H9 (cell line): ENCODE results near the gene FBLN2. TPM values are rescaled to one million over a fixed set of nuclear protein-coding genes. Genes with fewer than 3 reads are reported as not detected.

Source experiments
- DNase-seq: peaks from one replicate; pipeline ENCODE4 v3.0.0-alpha.2; 2017
- H2AFZ ChIP-seq: one replicate; pipeline ENCODE4 v1.6.1; 2013; ENCODE audit warnings: mild to moderate bottlenecking, low read length, control low read depth, moderate library complexity
- H2AK5ac ChIP-seq: 2 replicates; pipeline ENCODE4 v1.6.1; 2013; ENCODE audit warnings: low read length, control low read depth, mixed read lengths; ENCODE audit not compliant: insufficient read length
- H2BK120ac ChIP-seq: one replicate; pipeline ENCODE4 v1.6.1; 2013; ENCODE audit warnings: low read depth, mild to moderate bottlenecking, low read length, control low read depth, inconsistent platforms; ENCODE audit not compliant: poor library complexity, severe bottlenecking
- H2BK12ac ChIP-seq: 2 replicates; pipeline ENCODE4 v1.6.1; 2013; ENCODE audit warnings: low read length, control low read depth, mixed read lengths, low read depth; ENCODE audit not compliant: insufficient read length
- H2BK15ac ChIP-seq: 2 replicates; pipeline ENCODE4 v1.6.1; 2013; ENCODE audit warnings: low read depth, low read length, control low read depth
- H2BK20ac ChIP-seq: one replicate; pipeline ENCODE4 v1.6.1; 2013; ENCODE audit warnings: low read depth, mild to moderate bottlenecking, low read length, control low read depth, inconsistent platforms; ENCODE audit not compliant: poor library complexity, severe bottlenecking
- H2BK5ac ChIP-seq: 2 replicates; pipeline ENCODE4 v1.6.1; 2013; ENCODE audit warnings: low read length, control low read depth, mixed read lengths; ENCODE audit not compliant: insufficient read length
- H3K14ac ChIP-seq: 2 replicates; pipeline ENCODE4 v1.6.1; 2013; ENCODE audit warnings: low read length, control low read depth; ENCODE audit not compliant: insufficient read depth
- H3K18ac ChIP-seq: 2 replicates; pipeline ENCODE4 v1.6.1; 2013; ENCODE audit warnings: low read depth, mild to moderate bottlenecking, mixed read lengths, low read length, control low read depth; ENCODE audit not compliant: insufficient read length
- H3K23ac ChIP-seq: 2 replicates; pipeline ENCODE4 v1.6.1; 2013; ENCODE audit warnings: low read length, control low read depth, mixed read lengths, low read depth; ENCODE audit not compliant: insufficient read length
- H3K23me2 ChIP-seq: 2 replicates; pipeline ENCODE4 v1.6.1; 2013; ENCODE audit warnings: low read depth, mild to moderate bottlenecking, mixed read lengths, low read length, control low read depth; ENCODE audit not compliant: insufficient read length, poor library complexity, severe bottlenecking
- H3K27ac ChIP-seq: 2 replicates; pipeline ENCODE4 v1.5.1; 2013; ENCODE audit warnings: low read length, control low read depth, mixed read lengths, low read depth; ENCODE audit not compliant: insufficient read length
- H3K27me3 ChIP-seq: 2 replicates; pipeline ENCODE4 v1.6.1; 2013; ENCODE audit warnings: low read length, control low read depth, inconsistent platforms; ENCODE audit not compliant: insufficient read depth
- H3K4ac ChIP-seq: 2 replicates; pipeline ENCODE4 v1.6.1; 2013; ENCODE audit warnings: low read depth, mild to moderate bottlenecking, control low read depth, inconsistent platforms, low read length, moderate library complexity
- H3K4me1 ChIP-seq: 2 replicates; pipeline ENCODE4 v1.6.1; 2013; ENCODE audit warnings: low read length, control low read depth, inconsistent platforms; ENCODE audit not compliant: insufficient read depth
- H3K4me2 ChIP-seq: 2 replicates; pipeline ENCODE4 v1.6.1; 2013; ENCODE audit warnings: low read length, control low read depth, mixed read lengths; ENCODE audit not compliant: insufficient read length, insufficient read depth
- H3K56ac ChIP-seq: 2 replicates; pipeline ENCODE4 v1.6.1; 2013; ENCODE audit warnings: low read depth, mild to moderate bottlenecking, mixed read lengths, low read length, control low read depth; ENCODE audit not compliant: insufficient read length
- H3K79me1 ChIP-seq: 2 replicates; pipeline ENCODE4 v1.6.1; 2013; ENCODE audit warnings: low read depth, mild to moderate bottlenecking, moderate library complexity, low read length, control low read depth, inconsistent platforms; ENCODE audit not compliant: insufficient read depth, poor library complexity, severe bottlenecking
- H3K79me2 ChIP-seq: 2 replicates; pipeline ENCODE4 v1.6.1; 2013; ENCODE audit warnings: low read length, control low read depth, inconsistent platforms; ENCODE audit not compliant: insufficient read depth
- H3K9ac ChIP-seq: 2 replicates; pipeline ENCODE4 v1.6.1; 2013; ENCODE audit warnings: low read length, control low read depth, mixed read lengths; ENCODE audit not compliant: insufficient read length; ENCODE audit errors: extremely low read depth
- H3K9me3 ChIP-seq: one replicate; pipeline ENCODE4 v1.6.1; 2013; ENCODE audit warnings: low read depth, low read length, inconsistent platforms; ENCODE audit not compliant: control insufficient read depth
- H3T11ph ChIP-seq: one replicate; pipeline ENCODE4 v1.6.1; 2013; ENCODE audit warnings: mild to moderate bottlenecking, low read length, control low read depth, inconsistent platforms
- H4K20me1 ChIP-seq: one replicate; pipeline ENCODE4 v1.6.1; 2013; ENCODE audit not compliant: control insufficient read depth, insufficient read length, insufficient read depth
- H4K5ac ChIP-seq: 2 replicates; pipeline ENCODE4 v1.6.1; 2013; ENCODE audit warnings: low read depth, mild to moderate bottlenecking, mixed read lengths, low read length, control low read depth; ENCODE audit not compliant: insufficient read length
- H4K8ac ChIP-seq: replicated peaks from 2 replicates; pipeline ENCODE4 v1.6.1; 2013; ENCODE audit warnings: low read length, control low read depth, mixed read lengths, low read depth; ENCODE audit not compliant: insufficient read length
- H4K91ac ChIP-seq: 2 replicates; pipeline ENCODE4 v1.6.1; 2013; ENCODE audit warnings: low read depth, mild to moderate bottlenecking, moderate library complexity, mixed read lengths, low read length, control low read depth; ENCODE audit not compliant: insufficient read length
- H3K27ac Mint-ChIP-seq, 3 experiments: 2 replicates in 2 of 3; 3 replicates in 1 of 3; pipeline ENCODE4 v1.8.0; 2020 to 2021; ENCODE audit warnings: mixed read lengths in 3 of 3, mild to moderate bottlenecking in 1 of 3, moderate library complexity in 1 of 3
- H3K27me3 Mint-ChIP-seq: 2 replicates; pipeline ENCODE4 v1.8.0; 2021; ENCODE audit warnings: low read depth, mild to moderate bottlenecking, moderate library complexity, mixed read lengths
- H3K36me3 Mint-ChIP-seq, 3 experiments: 2 replicates in 2 of 3; 3 replicates in 1 of 3; pipeline ENCODE4 v1.8.0; 2020 to 2021; ENCODE audit warnings: low read depth in 3 of 3, mixed read lengths in 3 of 3; ENCODE audit not compliant: insufficient read depth in 1 of 3
- H3K4me1 Mint-ChIP-seq, 2 experiments: 2 replicates each; pipeline ENCODE4 v1.8.0; 2020; ENCODE audit warnings: mixed read lengths in 2 of 2
- H3K4me3 Mint-ChIP-seq, 2 experiments: 2 replicates in 1 of 2; 3 replicates in 1 of 2; pipeline ENCODE4 v1.8.0; 2020 to 2021; ENCODE audit warnings: mild to moderate bottlenecking in 2 of 2, mixed read lengths in 2 of 2, moderate library complexity in 1 of 2
- H3K9me3 Mint-ChIP-seq, 2 experiments: 2 replicates in 1 of 2; 3 replicates in 1 of 2; pipeline ENCODE4 v1.8.0; 2020; ENCODE audit warnings: mild to moderate bottlenecking in 2 of 2, mixed read lengths in 2 of 2, moderate library complexity in 1 of 2
- WGBS: extraction: QIAGEN DNeasy Blood & Tissue Kit; methylation state at CpG from one replicate; pipeline ENCODE4 v1.1.7; 2013; ENCODE audit warnings: missing lambda C conversion rate, low lambda C conversion rate, mixed read lengths; ENCODE audit not compliant: insufficient read length; ENCODE audit errors: extremely low coverage; 5-methylcytosine and 5-hydroxymethylcytosine counted together
- total RNA-seq: library from RNA; stranded (reverse); gene quantifications from 2 replicates; pipeline ENCODE4 v1.2.1, GENCODE V29; 2021
- TF ChIP-seq, protein P1 (sequence below): fragments of 200-600 bp; sonication (generic); conservative IDR thresholded peaks from 3 replicates; pipeline ENCODE4 v1.8.0; 2021; ENCODE audit warnings: antibody characterized with exemption, mild to moderate bottlenecking

The FBLN2 gene
- total RNA-seq, 1 experiment from 2014 or later: 11.8 TPM

DNA sequence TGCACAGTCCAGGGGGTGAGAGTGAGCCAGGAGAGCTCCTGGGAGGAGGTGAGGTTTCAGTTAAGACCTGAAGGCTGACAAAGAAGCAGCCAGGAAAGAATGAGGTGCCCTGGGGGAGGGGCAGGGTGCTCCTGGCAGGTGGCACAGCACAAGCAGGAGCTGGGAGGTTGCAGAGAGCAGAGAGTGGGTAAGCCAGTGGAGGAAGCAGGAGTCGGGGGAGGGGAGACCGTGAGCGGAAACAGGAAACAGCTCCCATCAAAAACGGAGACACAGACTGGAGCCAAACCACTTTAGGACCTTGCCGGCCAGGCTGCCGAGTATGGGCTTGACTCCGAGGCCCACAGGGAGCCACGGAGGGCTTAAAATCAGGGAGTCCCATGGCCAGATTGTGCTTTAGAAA, 12.1 kb upstream of the FBLN2 start:
- Histone ChIP-seq H3K9me3 (no peaks in the 10 kb centered on the region), H3K56ac (no peak overlapping the region), H3K27ac (no peak overlapping the region), H4K91ac (no peak overlapping the region), H3K14ac (no peak overlapping the region), H3K4ac (no peak overlapping the region), H2AFZ (no peak overlapping the region), H3K79me1 (no peaks in the 10 kb centered on the region), H3K23me2 (no peaks in the 10 kb centered on the region), H3K23ac (no peak overlapping the region), H2BK15ac (no peak overlapping the region), H3T11ph (no peak overlapping the region), H4K5ac (no peak overlapping the region), H2BK5ac (no peak overlapping the region), H3K4me2 (no peak overlapping the region), H3K9ac (no peak overlapping the region), H4K8ac (no peak overlapping the region), H2BK20ac (no peak overlapping the region), H2AK5ac (no peak overlapping the region), H4K20me1 (no peaks in the 10 kb centered on the region), H3K4me1 (peaks cover 3% of the 10 kb centered on the region; the same call in 1 of the 2 replicates), H3K27me3 (no peaks in the 10 kb centered on the region), H2BK12ac (no peak overlapping the region), H2BK120ac (no peak overlapping the region), H3K79me2 (no peaks in the 10 kb centered on the region), H3K18ac (no peak overlapping the region)
- Mint-ChIP-seq H3K4me1 (peaks cover 10 to 18% of the 10 kb centered on the region in 2 experiments), H3K27ac (peak overlapping the region; percentile 23 to 68 (median 56); a peak in 3 of 7 replicates), H3K36me3 (no peaks in the 10 kb centered on the region; a peak in 1 of 7 replicates), H3K4me3 (no peak overlapping the region), H3K9me3 (peaks cover 0 to 3% of the 10 kb centered on the region in 2 experiments; a peak in 3 of 5 replicates), H3K27me3 (peaks cover 7% of the 10 kb centered on the region)
- WGBS: no CpG with 5 or more reads among the region's 8 CpGs
- TF ChIP-seq, protein P1, sequence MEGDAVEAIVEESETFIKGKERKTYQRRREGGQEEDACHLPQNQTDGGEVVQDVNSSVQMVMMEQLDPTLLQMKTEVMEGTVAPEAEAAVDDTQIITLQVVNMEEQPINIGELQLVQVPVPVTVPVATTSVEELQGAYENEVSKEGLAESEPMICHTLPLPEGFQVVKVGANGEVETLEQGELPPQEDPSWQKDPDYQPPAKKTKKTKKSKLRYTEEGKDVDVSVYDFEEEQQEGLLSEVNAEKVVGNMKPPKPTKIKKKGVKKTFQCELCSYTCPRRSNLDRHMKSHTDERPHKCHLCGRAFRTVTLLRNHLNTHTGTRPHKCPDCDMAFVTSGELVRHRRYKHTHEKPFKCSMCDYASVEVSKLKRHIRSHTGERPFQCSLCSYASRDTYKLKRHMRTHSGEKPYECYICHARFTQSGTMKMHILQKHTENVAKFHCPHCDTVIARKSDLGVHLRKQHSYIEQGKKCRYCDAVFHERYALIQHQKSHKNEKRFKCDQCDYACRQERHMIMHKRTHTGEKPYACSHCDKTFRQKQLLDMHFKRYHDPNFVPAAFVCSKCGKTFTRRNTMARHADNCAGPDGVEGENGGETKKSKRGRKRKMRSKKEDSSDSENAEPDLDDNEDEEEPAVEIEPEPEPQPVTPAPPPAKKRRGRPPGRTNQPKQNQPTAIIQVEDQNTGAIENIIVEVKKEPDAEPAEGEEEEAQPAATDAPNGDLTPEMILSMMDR: no peak
- no peak for DNase-seq
